ENCODE data around the gene EPB41L2. TPM values are rescaled to one million over a fixed set of nuclear protein-coding genes. Genes with fewer than 3 reads are reported as not detected.
A peak's percentile ranks its signal among the peaks of the same experiment; 100 is the strongest.

EPB41L2 gene
- total RNA-seq, 2 donors from 2014 or later = 99.6 to 110 TPM

- TF ChIP-seq CTCF (IDR thresholded peaks at IDR 0.05) = no peak
- H3K4me1 ChIP-seq (ENCODE audit: control insufficient read depth in 1 of 2, low read depth in 2 of 2) = peaks cover 16 to 59% of the 10 kb centered on the region in 2 donors
- ATAC-seq (ENCODE audit: insufficient number of reproducible peaks, low FRiP score, low read depth) = no peak
- H3K27me3 ChIP-seq (replicated peaks; ENCODE audit: insufficient read depth) = no peaks in the 10 kb centered on the region
- DNase-seq (ENCODE audit: low spot score) = no peak
- H3K36me3 ChIP-seq = no peaks in the 10 kb centered on the region
- no peaks in the 10 kb centered on the region for H3K9me3 ChIP-seq
- H3K27ac ChIP-seq = no peak overlapping the region
- peak overlapping the region; percentile 58 for H3K4me3 ChIP-seq
These were observed 61.8 kb downstream of the EPB41L2 start for GRCh38 chr6:131001111-131001736.

GRCh38 chr6:131000544-131000943 lies 62.5 kb downstream of the EPB41L2 start:
- no peak overlapping the region for H3K27ac ChIP-seq
- DNase-seq (ENCODE audit: low spot score) (no peak), ATAC-seq (ENCODE audit: insufficient number of reproducible peaks, low FRiP score, low read depth) (no peak)
- H3K36me3 ChIP-seq = no peaks in the 10 kb centered on the region
- no peaks in the 10 kb centered on the region for H3K27me3 ChIP-seq (replicated peaks; ENCODE audit: insufficient read depth)
- no peak for TF ChIP-seq CTCF (IDR thresholded peaks at IDR 0.05)
- peak overlapping the region; percentile 58 for H3K4me3 ChIP-seq
- H3K9me3 ChIP-seq = no peaks in the 10 kb centered on the region
- H3K4me1 ChIP-seq (ENCODE audit: control insufficient read depth in 1 of 2, low read depth in 2 of 2) = peaks cover 16 to 59% of the 10 kb centered on the region in 2 donors

GRCh38 chr6:130997061-130997753 lies 65.8 kb downstream of the EPB41L2 start:
- no peak for ATAC-seq (ENCODE audit: insufficient number of reproducible peaks, low FRiP score, low read depth)
- no peak overlapping the region for H3K27ac ChIP-seq
- peaks cover 7 to 35% of the 10 kb centered on the region in 2 donors for H3K4me1 ChIP-seq (ENCODE audit: control insufficient read depth in 1 of 2, low read depth in 2 of 2)
- no peak for DNase-seq (ENCODE audit: low spot score)
- no peaks in the 10 kb centered on the region for H3K27me3 ChIP-seq (replicated peaks; ENCODE audit: insufficient read depth)
- TF ChIP-seq CTCF (IDR thresholded peaks at IDR 0.05) = no peak
- no peak overlapping the region for H3K4me3 ChIP-seq
- no peaks in the 10 kb centered on the region for H3K9me3 ChIP-seq
- no peaks in the 10 kb centered on the region for H3K36me3 ChIP-seq

GRCh38 chr6:130996635-130997034 lies 66.4 kb downstream of the EPB41L2 start:
- no peak for DNase-seq (ENCODE audit: low spot score)
- no peaks in the 10 kb centered on the region for H3K27me3 ChIP-seq (replicated peaks; ENCODE audit: insufficient read depth)
- H3K9me3 ChIP-seq = no peaks in the 10 kb centered on the region
- no peak overlapping the region for H3K4me3 ChIP-seq
- peaks cover 9 to 35% of the 10 kb centered on the region in 2 donors for H3K4me1 ChIP-seq (ENCODE audit: control insufficient read depth in 1 of 2, low read depth in 2 of 2)
- H3K27ac ChIP-seq = no peak overlapping the region
- ATAC-seq (ENCODE audit: insufficient number of reproducible peaks, low FRiP score, low read depth) = no peak
- H3K36me3 ChIP-seq = no peaks in the 10 kb centered on the region
- TF ChIP-seq CTCF (IDR thresholded peaks at IDR 0.05) = no peak

- H3K4me3 ChIP-seq = no peak overlapping the region
- no peak overlapping the region for H3K27ac ChIP-seq
- H3K9me3 ChIP-seq = no peaks in the 10 kb centered on the region
- no peak for DNase-seq (ENCODE audit: low spot score)
- H3K4me1 ChIP-seq (ENCODE audit: control insufficient read depth in 1 of 2, low read depth in 2 of 2) = peaks cover 12 to 36% of the 10 kb centered on the region in 2 donors
- ATAC-seq (ENCODE audit: insufficient number of reproducible peaks, low FRiP score, low read depth) = no peak
- H3K27me3 ChIP-seq (replicated peaks; ENCODE audit: insufficient read depth) = no peaks in the 10 kb centered on the region
- TF ChIP-seq CTCF (IDR thresholded peaks at IDR 0.05) = no peak
- no peaks in the 10 kb centered on the region for H3K36me3 ChIP-seq
These were observed 67.1 kb downstream of the EPB41L2 start for GRCh38 chr6:130995783-130996447.
